Measurements from ENCODE around the gene COPG2. TPM values are rescaled to one million over a fixed set of nuclear protein-coding genes. Genes with fewer than 3 reads are reported as not detected.
"Not testable (repeated sequence)": the region's sequence is repeated elsewhere in the genome, so short reads cannot be mapped to it uniquely, and the experiment has no call there.

COPG2 gene
- total RNA-seq, 1 donor from 2014 or later: 25.9 TPM

- DNase-seq (ENCODE audit: low spot score): no peak
Observed at GRCh38 chr7:130649004-130649790, 19.4 kb downstream of the COPG2 start.

- no peak for DNase-seq (ENCODE audit: low spot score)
Observed at GRCh38 chr7:130648580-130648979, 20.0 kb downstream of the COPG2 start.

- no peak for DNase-seq (ENCODE audit: low spot score)
Observed at GRCh38 chr7:130642383-130642782, 26.2 kb downstream of the COPG2 start.

GRCh38 chr7:130641497-130641896 is 27.1 kb downstream of the COPG2 start:
- DNase-seq (ENCODE audit: low spot score): no peak

- no peak for DNase-seq (ENCODE audit: low spot score)
Observed at GRCh38 chr7:130641040-130641439, 27.5 kb downstream of the COPG2 start.

GRCh38 chr7:130639388-130639787 is 29.2 kb downstream of the COPG2 start:
- no peak for DNase-seq (ENCODE audit: low spot score)

- no peak for DNase-seq (ENCODE audit: low spot score)
Observed at GRCh38 chr7:130632111-130632510, 36.4 kb downstream of the COPG2 start.

GRCh38 chr7:130628901-130629300 is 39.6 kb downstream of the COPG2 start:
- no peak for DNase-seq (ENCODE audit: low spot score)

- no peak for DNase-seq (ENCODE audit: low spot score)
Observed at GRCh38 chr7:130627775-130628174, 40.8 kb downstream of the COPG2 start.

GRCh38 chr7:130622866-130623265 is 45.7 kb downstream of the COPG2 start:
- DNase-seq (ENCODE audit: low spot score): no peak

- no peak for DNase-seq (ENCODE audit: low spot score)
Observed at GRCh38 chr7:130615583-130615982, 53.0 kb downstream of the COPG2 start.

GRCh38 chr7:130614449-130614848 is 54.1 kb downstream of the COPG2 start:
- DNase-seq (ENCODE audit: low spot score): no peak

- DNase-seq (ENCODE audit: low spot score): no peak
Observed at GRCh38 chr7:130611218-130611617, 57.3 kb downstream of the COPG2 start.

- DNase-seq (ENCODE audit: low spot score): not testable (repeated sequence)
Observed at GRCh38 chr7:130607066-130607465, 61.5 kb downstream of the COPG2 start.

GRCh38 chr7:130606161-130606560 is 62.4 kb downstream of the COPG2 start:
- DNase-seq (ENCODE audit: low spot score): no peak

- DNase-seq (ENCODE audit: low spot score): no peak
Observed at GRCh38 chr7:130598056-130598455, 70.5 kb downstream of the COPG2 start.

GRCh38 chr7:130595986-130596385 is 72.6 kb downstream of the COPG2 start:
- no peak for DNase-seq (ENCODE audit: low spot score)

GRCh38 chr7:130593033-130593432 is 75.5 kb downstream of the COPG2 start:
- no peak for DNase-seq (ENCODE audit: low spot score)

- DNase-seq (ENCODE audit: low spot score): not testable (repeated sequence)
Observed at GRCh38 chr7:130591464-130591863, 77.1 kb downstream of the COPG2 start.

GRCh38 chr7:130585932-130586331 is 82.6 kb downstream of the COPG2 start:
- not testable (repeated sequence) for DNase-seq (ENCODE audit: low spot score)

GRCh38 chr7:130575110-130575509 is 93.4 kb downstream of the COPG2 start:
- DNase-seq (ENCODE audit: low spot score): not testable (repeated sequence)

- not testable (repeated sequence) for DNase-seq (ENCODE audit: low spot score)
Observed at GRCh38 chr7:130570144-130570543, 98.4 kb downstream of the COPG2 start.

GRCh38 chr7:130566898-130567280 is 101.7 kb downstream of the COPG2 start:
- DNase-seq (ENCODE audit: low spot score): no peak
